ENCODE results near the gene TMEM72.

TMEM72 gene

DNA sequence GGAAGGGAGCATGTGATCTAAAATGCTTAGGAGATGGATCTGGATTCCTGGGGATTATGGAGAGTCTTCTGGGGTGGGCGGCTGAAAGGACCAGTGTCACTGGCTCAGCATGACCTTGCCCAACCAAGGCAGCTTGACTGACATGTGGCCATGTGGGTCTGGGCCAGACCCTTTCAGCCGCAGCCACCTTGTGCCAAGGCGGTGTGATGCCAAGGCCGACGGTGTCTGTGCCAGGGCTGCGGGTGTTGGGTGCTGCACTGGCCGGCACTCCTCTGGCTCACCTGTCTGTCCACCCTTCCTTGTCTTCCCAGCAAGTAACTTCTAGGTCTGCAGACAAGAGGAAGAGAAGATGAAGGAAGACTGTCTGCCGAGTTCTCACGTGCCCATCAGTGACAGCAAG, 58.7 kb downstream of the TMEM72 start:
- H3K9me3 ChIP-seq (ENCODE audit: insufficient read depth, low read length), result no peaks in the 10 kb centered on the region
- no peaks in the 10 kb centered on the region for H3K27me3 ChIP-seq (ENCODE audit: insufficient read depth, insufficient read length)
- TF ChIP-seq SUZ12 (IDR thresholded peaks at IDR 0.05; ENCODE audit: extremely low read depth, insufficient read depth, insufficient read length), result no peak
- no peak for TF ChIP-seq YY1 (IDR thresholded peaks at IDR 0.05; ENCODE audit: insufficient read depth, insufficient read length)
- TF ChIP-seq ZNF274 (IDR thresholded peaks at IDR 0.05; ENCODE audit: low read depth, low read length), result no peak
- no peak overlapping the region for H3K9ac ChIP-seq (ENCODE audit: insufficient read length, low read depth)
- peaks cover 28% of the 10 kb centered on the region for H3K36me3 ChIP-seq (ENCODE audit: insufficient read depth, insufficient read length, low read length)
- peaks cover 18% of the 10 kb centered on the region for H3K4me1 ChIP-seq (ENCODE audit: insufficient read depth, insufficient read length)
- DNase-seq (ENCODE audit: low read depth, low spot score), result no peak
- H3K4me3 ChIP-seq (ENCODE audit: insufficient read length, low read depth), result no peak overlapping the region

DNA sequence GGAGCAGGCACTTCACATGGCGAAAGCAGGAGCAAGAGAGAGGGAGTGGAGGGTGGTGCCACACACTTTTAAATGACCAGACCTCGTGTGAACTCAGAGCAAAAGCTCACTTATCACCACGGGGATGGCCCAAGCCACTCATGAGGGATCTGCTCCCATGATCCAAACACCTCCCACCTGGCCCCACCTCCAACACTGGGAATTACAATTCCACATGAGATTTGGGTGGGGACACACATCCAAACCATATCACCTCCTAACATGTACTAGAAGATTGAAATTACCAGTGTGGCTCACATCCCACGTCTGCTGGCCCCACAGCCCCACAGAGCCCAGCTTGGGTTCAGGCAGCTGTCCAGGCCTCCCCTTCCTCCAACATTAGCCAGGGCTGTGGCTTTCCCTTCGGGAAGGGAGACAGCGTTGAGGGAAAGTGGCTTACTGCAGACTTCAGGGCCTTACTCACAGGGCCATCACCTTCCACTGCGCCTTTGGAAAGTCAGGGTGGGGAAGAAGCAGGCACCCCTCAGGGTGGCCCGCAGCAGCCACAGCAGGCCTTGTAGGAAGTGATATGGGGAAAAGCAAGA, 59.8 kb downstream of the TMEM72 start:
- TF ChIP-seq ZNF274 (IDR thresholded peaks at IDR 0.05; ENCODE audit: low read depth, low read length) (no peak), YY1 (IDR thresholded peaks at IDR 0.05; ENCODE audit: insufficient read depth, insufficient read length) (no peak), SUZ12 (IDR thresholded peaks at IDR 0.05; ENCODE audit: extremely low read depth, insufficient read depth, insufficient read length) (no peak)
- Histone ChIP-seq H3K4me3 (ENCODE audit: insufficient read length, low read depth) (no peak overlapping the region), H3K4me1 (ENCODE audit: insufficient read depth, insufficient read length) (peaks cover 14% of the 10 kb centered on the region), H3K9me3 (ENCODE audit: insufficient read depth, low read length) (no peaks in the 10 kb centered on the region), H3K36me3 (ENCODE audit: insufficient read depth, insufficient read length, low read length) (peaks cover 28% of the 10 kb centered on the region), H3K27me3 (ENCODE audit: insufficient read depth, insufficient read length) (no peaks in the 10 kb centered on the region), H3K9ac (ENCODE audit: insufficient read length, low read depth) (no peak overlapping the region)
- DNase-seq (ENCODE audit: low read depth, low spot score), result no peak

DNA sequence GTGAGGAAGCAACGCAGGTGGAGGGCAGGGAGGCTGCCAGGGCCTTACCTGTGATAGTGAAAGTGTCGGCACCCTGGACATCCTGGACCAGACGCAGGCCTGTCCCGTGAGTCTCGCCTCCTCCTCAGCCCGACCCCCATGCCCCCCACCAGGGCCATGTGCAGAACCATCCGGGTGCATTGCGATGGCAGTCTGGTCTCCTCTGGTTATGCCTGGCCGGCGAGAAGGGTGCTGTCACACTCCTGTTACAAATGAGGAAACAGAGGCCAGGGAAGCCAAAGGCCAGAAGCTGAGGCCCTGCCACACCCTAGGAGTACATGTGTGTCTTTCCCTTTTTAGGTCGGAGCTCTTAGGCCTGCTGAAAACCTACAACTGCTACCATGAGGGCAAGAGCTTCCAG, 60.3 kb downstream of the TMEM72 start:
- Histone ChIP-seq H3K27me3 (ENCODE audit: insufficient read depth, insufficient read length) (no peaks in the 10 kb centered on the region), H3K36me3 (ENCODE audit: insufficient read depth, insufficient read length, low read length) (peaks cover 31% of the 10 kb centered on the region), H3K9ac (ENCODE audit: insufficient read length, low read depth) (no peak overlapping the region), H3K4me1 (ENCODE audit: insufficient read depth, insufficient read length) (peaks cover 17% of the 10 kb centered on the region), H3K9me3 (ENCODE audit: insufficient read depth, low read length) (no peaks in the 10 kb centered on the region), H3K4me3 (ENCODE audit: insufficient read length, low read depth) (no peak overlapping the region)
- DNase-seq (ENCODE audit: low read depth, low spot score), result no peak
- TF ChIP-seq SUZ12 (IDR thresholded peaks at IDR 0.05; ENCODE audit: extremely low read depth, insufficient read depth, insufficient read length) (no peak), ZNF274 (IDR thresholded peaks at IDR 0.05; ENCODE audit: low read depth, low read length) (no peak), YY1 (IDR thresholded peaks at IDR 0.05; ENCODE audit: insufficient read depth, insufficient read length) (no peak)

DNA sequence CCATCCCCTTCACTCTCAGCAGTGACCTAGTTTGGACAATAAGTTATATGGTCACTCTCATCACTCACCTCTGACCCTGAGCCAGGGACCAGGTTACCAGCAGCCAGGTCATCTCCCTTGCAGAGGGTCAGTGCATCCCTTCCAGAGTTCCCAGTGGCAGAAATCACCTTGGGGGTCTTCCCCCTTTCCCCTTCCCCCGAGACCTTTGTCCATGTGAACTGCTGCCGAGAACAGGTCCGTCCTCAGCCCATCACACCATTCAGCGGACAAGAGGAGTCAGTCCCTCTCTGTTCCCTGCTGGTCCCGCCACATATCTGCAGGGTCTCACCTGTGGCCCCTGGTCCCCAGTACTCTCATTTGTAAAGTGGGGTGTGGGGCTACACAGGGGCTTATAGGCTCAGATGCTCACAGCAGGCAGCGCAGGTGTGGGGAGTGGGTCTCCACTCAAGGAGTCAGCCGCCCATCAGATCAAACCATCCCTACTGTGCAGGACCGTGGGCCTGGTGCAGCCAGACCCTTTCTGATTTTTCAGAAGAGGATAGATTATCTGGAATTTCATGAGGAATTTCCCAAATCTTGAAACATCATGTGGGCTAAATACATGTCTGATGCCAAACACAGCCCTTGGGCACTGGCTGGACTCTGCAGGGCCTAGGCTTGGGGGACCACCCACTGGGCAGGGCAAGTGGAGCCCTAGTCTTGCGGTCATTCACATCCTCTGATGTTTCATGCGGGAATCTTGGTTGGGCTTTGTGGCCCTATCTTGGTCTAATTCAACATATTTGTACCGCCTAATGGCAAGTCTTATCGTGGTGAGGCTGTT, 61.0 kb downstream of the TMEM72 start:
- H3K9me3 ChIP-seq (ENCODE audit: insufficient read depth, low read length), result no peaks in the 10 kb centered on the region
- no peaks in the 10 kb centered on the region for H3K27me3 ChIP-seq (ENCODE audit: insufficient read depth, insufficient read length)
- peaks cover 36% of the 10 kb centered on the region for H3K36me3 ChIP-seq (ENCODE audit: insufficient read depth, insufficient read length, low read length)
- TF ChIP-seq ZNF274 (IDR thresholded peaks at IDR 0.05; ENCODE audit: low read depth, low read length), result no peak
- no peak for TF ChIP-seq YY1 (IDR thresholded peaks at IDR 0.05; ENCODE audit: insufficient read depth, insufficient read length)
- no peak for TF ChIP-seq SUZ12 (IDR thresholded peaks at IDR 0.05; ENCODE audit: extremely low read depth, insufficient read depth, insufficient read length)
- H3K9ac ChIP-seq (ENCODE audit: insufficient read length, low read depth), result no peak overlapping the region
- no peak for DNase-seq (ENCODE audit: low read depth, low spot score)
- H3K4me1 ChIP-seq (ENCODE audit: insufficient read depth, insufficient read length), result peaks cover 22% of the 10 kb centered on the region
- H3K4me3 ChIP-seq (ENCODE audit: insufficient read length, low read depth), result no peak overlapping the region

DNA sequence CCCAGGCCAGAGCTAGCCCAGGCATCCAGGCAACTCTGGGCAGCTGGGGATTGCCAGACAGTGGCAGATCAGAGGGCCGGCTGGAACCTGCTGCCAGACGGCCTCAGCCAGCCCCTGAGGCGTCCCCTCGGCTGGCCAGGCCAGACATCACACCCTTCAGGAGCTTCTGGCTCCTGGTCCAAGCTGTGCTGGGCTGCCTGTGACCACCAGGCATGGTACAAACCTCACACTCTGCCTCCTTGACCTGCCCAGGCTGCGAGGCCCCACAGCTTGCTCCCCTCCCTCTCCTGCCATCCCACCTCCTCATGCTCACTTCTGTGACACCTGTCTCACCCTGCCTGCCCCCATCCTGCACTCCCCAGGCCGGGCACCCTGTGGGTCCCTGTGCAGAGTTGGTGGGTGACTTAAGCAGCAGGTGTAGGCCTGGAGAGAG, 61.8 kb downstream of the TMEM72 start:
- H3K36me3 ChIP-seq (ENCODE audit: insufficient read depth, insufficient read length, low read length), result peaks cover 43% of the 10 kb centered on the region
- no peak for DNase-seq (ENCODE audit: low read depth, low spot score)
- H3K4me3 ChIP-seq (ENCODE audit: insufficient read length, low read depth), result no peak overlapping the region

DNA sequence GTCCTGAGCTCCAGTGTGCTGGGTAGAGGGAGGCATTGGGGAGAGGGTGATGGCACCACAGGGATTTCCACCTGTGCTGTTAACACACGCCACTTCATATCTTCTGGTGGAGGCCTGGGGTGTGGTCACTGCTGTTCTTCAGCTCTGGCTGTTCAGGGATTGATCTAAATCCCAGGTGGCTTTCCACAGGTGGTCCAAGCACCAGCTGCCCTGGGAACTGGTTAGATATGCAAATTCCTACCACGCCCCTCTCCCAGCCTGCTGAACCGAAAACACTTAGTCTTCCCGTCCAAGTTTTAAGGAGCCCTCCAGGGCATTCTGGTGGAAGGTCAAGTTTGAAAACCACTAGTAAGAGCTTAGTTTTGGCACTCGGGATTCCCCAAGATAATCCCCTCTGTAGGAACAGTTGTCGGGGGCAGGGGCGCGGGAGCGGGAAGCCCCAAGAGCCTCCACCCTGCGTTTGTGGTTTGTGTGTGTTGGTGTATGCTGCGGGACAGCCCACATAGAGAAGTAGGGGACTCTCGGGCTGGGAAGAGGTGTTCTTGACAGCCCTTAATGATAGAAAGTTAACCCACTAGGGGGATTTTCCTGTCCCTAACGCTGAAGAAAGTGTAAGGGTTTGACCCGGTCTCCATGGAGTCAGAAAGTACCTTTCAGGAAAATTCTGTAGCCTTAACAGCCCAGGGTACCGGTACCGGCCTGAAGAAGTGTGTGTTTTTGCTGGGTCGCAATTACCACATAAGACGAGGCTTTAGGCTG, 62.4 kb downstream of the TMEM72 start:
- Histone ChIP-seq H3K4me1 (ENCODE audit: insufficient read depth, insufficient read length) (peaks cover 30% of the 10 kb centered on the region), H3K9me3 (ENCODE audit: insufficient read depth, low read length) (no peaks in the 10 kb centered on the region), H3K27me3 (ENCODE audit: insufficient read depth, insufficient read length) (no peaks in the 10 kb centered on the region), H3K36me3 (ENCODE audit: insufficient read depth, insufficient read length, low read length) (peaks cover 43% of the 10 kb centered on the region), H3K9ac (ENCODE audit: insufficient read length, low read depth) (peak overlapping the region; percentile 51), H3K4me3 (ENCODE audit: insufficient read length, low read depth) (no peak overlapping the region)
- no peak for DNase-seq (ENCODE audit: low read depth, low spot score)
- TF ChIP-seq SUZ12 (IDR thresholded peaks at IDR 0.05; ENCODE audit: extremely low read depth, insufficient read depth, insufficient read length) (no peak), YY1 (IDR thresholded peaks at IDR 0.05; ENCODE audit: insufficient read depth, insufficient read length) (no peak), ZNF274 (IDR thresholded peaks at IDR 0.05; ENCODE audit: low read depth, low read length) (no peak)

More for the DNA sequence above, 61.8 kb downstream of the TMEM72 start:
- Histone ChIP-seq H3K4me1 (ENCODE audit: insufficient read depth, insufficient read length) (peaks cover 29% of the 10 kb centered on the region), H3K9me3 (ENCODE audit: insufficient read depth, low read length) (no peaks in the 10 kb centered on the region), H3K9ac (ENCODE audit: insufficient read length, low read depth) (no peak overlapping the region), H3K27me3 (ENCODE audit: insufficient read depth, insufficient read length) (no peaks in the 10 kb centered on the region)
- TF ChIP-seq YY1 (IDR thresholded peaks at IDR 0.05; ENCODE audit: insufficient read depth, insufficient read length) (no peak), SUZ12 (IDR thresholded peaks at IDR 0.05; ENCODE audit: extremely low read depth, insufficient read depth, insufficient read length) (no peak)
